Aortic smooth muscle cell (primary cell): ENCODE measurements around the gene ABR. TPM values are rescaled to one million over a fixed set of nuclear protein-coding genes. Genes with fewer than 3 reads are reported as not detected.

Experiments
- total RNA-seq: library from RNA; depleted of rRNA; stranded (reverse); fragments of >200 nt; gene quantifications from 2 replicates; pipeline ENCODE4 v1.2.3, GENCODE V29; 2014

The ABR gene
- total RNA-seq = 74.7 and 78.2 TPM in 2 replicates

DNA sequence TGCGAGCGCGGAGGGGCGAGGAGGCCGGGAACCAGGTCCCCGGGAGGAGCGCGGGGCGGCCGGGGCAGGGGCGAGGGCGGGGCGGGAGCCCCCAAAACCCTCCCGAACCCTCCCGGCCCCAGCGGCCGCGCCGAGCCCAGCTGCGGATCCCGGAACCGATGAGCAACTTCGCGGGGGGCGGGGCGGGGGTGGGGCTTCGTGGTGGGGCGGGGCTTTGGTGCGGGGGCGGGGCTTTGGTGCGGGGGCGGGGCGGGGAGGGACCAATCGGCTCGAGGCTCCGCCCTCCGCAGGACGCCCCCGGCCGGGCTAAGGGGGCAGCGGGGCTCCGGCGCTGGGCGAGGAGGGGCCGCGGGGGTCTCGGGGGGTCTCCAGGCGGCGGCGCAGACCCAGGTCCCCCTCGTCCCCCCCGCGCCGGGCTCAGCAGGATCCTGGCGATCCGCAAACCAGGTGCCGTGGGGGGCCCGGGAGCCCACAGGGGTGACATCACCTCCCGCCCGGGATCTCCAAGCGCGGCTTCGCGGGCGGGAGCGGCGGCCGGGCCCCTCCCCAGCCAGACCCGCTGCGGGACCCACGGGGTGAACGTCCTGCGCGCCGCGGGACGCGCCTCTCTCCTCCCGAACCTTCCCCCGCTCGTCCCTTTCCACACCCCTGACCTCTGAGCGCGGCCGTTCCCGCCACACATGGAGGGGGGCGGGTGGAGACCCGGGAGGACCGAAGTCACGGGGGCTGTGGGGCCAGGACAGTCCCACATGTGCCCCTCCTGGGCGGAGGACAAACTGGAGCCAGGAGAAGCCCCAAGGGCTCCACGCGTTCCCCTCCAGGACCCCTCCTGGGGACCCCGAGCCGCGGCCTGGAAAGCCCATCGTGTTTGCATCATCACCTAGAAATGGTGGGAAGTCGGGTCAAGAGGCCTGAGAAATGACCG, at the start of gene ABR:
ABR (minus strand) TSS at position 164 of the 925 bp plus-strand sequence. CDS start 254 bp downstream, outside the sequence.

DNA sequence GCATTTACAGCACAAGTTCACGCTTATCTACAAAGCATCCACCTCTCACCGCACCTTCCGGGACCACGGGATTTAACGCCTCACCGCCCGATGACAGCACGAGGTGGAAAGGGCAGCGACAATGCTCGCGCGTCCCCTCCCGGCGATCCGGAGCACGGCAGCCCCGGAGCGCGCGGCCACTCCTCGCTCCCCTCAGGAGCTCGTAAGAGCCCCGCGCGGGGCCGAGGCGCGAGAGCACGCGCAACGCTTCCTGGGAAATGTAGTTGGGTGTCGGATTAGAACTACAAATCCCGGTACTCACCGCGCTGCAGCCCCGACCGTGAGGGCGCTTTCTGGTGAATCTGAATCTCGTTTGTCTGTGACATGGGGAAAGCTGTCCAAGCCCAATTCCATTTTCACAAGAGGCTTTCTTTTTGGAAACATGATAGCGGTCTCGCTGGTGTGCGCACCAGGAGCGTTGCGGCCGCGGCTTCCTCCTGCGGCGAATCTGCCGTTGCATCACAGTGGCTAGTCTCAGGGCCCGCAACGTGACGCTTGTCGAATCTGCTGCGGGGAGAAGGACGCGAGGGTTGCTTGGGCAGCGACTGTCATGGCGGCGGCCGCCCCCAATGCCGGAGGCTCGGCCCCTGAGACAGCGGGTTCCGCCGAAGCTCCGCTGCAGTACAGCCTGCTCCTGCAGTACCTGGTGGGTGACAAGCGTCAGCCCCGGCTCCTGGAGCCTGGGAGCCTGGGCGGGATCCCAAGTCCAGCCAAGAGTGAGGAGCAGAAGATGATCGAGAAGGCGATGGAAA, 183.0 kb downstream of the ABR start, which contains the start of gene TIMM22:
TIMM22 (plus strand) TSS at position 576 of the 791 bp plus-strand sequence; CDS start at position 590, 14 bp downstream.

DNA sequence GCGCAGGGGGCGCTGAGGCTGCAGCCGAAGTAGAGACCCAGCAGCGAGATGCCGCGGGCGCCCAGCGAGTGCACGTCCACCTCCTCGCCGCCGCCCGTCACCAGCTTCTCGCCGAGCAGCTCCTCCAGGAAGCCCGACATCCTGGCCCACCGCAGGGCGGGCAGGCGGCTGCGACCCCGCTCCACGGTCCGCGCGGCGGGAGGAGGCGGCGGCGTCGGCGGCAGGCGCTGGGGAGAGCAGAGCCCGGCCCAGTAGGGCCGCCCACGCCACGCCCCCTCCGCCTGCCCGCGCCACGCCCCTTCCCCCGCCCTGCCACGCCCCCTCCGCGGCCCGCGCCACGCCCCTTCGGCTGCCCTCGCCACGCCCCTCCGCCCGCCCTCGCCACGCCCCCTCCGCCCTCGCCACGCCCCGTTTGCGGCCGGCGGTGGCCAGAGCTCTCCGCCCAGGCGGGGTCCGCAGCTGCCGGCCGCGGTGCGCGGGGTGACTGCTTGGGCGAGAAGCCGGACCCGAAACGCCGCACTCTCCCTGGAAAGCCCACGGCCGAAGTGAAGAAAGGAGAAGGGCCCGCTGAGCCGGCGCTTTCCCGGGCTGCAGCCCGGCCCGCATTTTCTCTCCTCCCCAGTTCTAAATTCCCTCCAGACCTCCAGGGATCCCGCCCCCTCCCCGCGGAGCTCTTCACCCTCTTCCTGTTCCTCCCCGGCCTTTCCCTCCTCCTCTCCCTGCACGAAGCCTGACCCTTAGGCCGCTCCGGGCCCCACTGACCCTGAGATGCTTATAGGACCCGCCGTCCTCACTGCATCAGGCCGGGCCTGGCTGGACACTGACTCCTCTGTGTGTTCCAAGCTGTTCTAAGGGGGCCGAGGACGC, 200.0 kb downstream of the ABR start, which contains the start of gene NXN:
NXN (minus strand) TSS at position 238 of the 867 bp plus-strand sequence.

Other genes starting within 250 kb of the ABR start
- gene NXN, start 200.2 kb downstream of the ABR start, total RNA-seq = 2.0 and 5.7 TPM in 2 replicates
- 14.0 and 15.7 TPM in 2 replicates for gene TIMM22, start 182.9 kb downstream of the ABR start, total RNA-seq
- not detected in 2 replicates for gene BHLHA9, start 90.5 kb upstream of the ABR start, total RNA-seq
- not detected in 2 replicates for gene TRARG1, start 99.7 kb upstream of the ABR start, total RNA-seq
- 335 and 389 TPM in 2 replicates for gene YWHAE, start 220.2 kb upstream of the ABR start, total RNA-seq